HT-29 (cell line): ENCODE data around the gene ATP5MC3. TPM values are rescaled to one million over a fixed set of nuclear protein-coding genes. Genes with fewer than 3 reads are reported as not detected.
"Not testable (repeated sequence)": the region's sequence is repeated elsewhere in the genome, so short reads cannot be mapped to it uniquely, and the experiment has no call there.

Experiments used
- DNase-seq: peaks from one replicate; pipeline ENCODE4 v3.0.0-alpha.2; 2015; ENCODE audit warnings: low spot score
- total RNA-seq: library from RNA; depleted of rRNA; stranded (reverse); fragments of >200 nt; shearing (Covaris generic); gene quantifications from 2 replicates; pipeline ENCODE4 v1.2.3, GENCODE V29; 2014; rRNA removed

The ATP5MC3 gene
- total RNA-seq: 108 and 131 TPM in 2 replicates

GRCh38 chr2:175181104-175181876 is at the start of gene ATP5MC3:
ATP5MC3 (minus strand) TSS chr2:175181710; CDS start chr2:175181393, 317 bp downstream.
- DNase-seq: peak; percentile 96

GRCh38 chr2:175228601-175229000 is 47.1 kb upstream of the ATP5MC3 start:
- DNase-seq: not testable (repeated sequence)

- DNase-seq: no peak
Measured at GRCh38 chr2:175228179-175228578, 46.7 kb upstream of the ATP5MC3 start.

DNA sequence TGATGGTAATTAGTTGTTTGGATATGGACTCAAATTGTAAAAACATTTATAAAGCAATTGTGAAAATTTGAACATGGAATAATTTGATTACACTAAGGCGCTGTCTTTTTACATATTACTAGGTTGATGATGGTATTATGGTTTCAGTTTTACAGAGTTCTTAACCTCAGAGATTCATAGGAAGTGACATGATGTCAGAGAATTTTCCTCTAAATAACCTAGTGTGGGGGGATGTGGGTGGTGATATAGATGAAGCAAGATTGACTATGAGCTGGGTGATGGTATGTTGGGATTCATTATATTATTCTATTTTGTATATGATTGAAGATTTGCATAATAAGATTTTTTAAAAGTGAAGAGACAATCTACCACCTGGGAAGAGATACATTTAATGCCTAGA is 45.9 kb upstream of the ATP5MC3 start:
- DNase-seq: no peak

DNA sequence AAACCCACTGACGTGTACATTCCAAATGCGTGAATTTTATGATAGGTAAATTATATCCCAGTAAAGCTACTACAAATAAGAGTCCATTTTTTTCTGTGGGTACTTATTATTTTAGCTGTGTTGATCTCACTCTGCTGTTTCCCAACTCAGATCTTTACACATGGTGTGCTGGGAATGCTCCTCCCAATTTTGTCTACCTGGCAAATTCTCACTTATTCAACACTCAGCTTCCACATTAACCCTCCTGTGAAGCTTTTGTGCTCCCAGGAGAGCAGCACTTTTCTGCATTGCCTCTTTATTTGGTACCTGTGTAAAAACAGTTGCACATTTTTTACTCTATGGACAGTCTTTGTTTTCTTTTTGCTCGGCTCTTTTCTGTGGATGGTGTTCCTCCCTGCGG is 38.6 kb upstream of the ATP5MC3 start:
- DNase-seq: no peak

DNA sequence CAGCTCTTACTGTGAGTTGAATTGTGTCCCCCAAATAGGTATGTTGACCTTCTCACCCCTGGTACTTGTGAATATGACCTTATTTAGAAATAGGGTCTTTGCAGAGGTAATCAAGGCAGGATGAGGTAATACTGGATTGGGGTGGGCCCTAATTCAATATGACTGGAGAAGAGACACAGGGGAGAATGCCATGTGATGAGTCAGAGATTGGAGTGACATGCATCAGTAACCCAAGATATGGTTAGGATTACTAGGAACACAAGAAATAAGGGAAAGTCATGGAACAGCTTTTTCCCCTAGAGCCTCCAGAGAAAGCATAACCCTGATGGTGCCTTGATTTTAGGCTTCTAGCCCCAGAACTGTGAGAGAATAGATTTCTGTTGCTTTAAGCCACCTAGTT is 37.0 kb upstream of the ATP5MC3 start:
- no peak for DNase-seq

GRCh38 chr2:175207741-175208438 is 26.4 kb upstream of the ATP5MC3 start:
- no peak for DNase-seq

DNA sequence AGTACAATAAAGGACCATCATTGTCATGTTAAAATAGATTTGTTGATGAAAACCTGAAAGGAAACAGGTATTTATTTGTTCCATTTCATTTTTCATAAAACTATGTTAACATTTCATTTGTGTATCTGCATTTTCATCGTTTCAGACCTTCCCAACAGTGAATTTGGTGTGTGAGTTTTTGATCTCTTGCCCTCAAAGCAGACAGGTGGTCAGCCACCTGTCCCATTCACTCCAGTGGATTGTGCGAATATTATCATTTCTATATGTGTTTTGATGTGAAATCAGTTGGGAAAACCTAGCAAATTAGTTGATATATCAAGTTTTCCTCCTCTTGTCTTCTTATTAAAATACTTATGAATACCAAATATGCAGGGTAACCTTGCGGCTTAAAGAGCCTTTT is 25.4 kb upstream of the ATP5MC3 start:
- DNase-seq: no peak

DNA sequence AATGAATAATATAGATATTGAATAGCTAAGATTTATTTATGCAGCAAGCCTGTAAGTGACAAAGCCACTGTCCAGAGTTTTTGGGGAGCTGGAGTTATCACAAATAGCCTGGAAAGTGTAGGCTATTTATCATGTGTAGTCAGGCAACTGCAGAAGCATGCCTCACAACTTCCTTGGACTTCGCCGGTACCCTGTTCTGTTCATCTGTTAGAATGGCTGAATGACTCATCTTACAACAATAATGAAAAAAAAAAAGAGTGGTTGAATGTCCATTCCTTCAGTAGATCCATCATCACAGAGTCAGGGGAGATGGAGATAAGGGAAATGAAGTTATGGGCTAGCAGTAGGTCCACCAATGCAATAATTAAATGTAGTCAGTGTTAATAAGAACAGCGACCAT is 24.0 kb upstream of the ATP5MC3 start:
- DNase-seq: no peak

GRCh38 chr2:175203621-175204496 is 22.3 kb upstream of the ATP5MC3 start:
- DNase-seq: peak; percentile 82

DNA sequence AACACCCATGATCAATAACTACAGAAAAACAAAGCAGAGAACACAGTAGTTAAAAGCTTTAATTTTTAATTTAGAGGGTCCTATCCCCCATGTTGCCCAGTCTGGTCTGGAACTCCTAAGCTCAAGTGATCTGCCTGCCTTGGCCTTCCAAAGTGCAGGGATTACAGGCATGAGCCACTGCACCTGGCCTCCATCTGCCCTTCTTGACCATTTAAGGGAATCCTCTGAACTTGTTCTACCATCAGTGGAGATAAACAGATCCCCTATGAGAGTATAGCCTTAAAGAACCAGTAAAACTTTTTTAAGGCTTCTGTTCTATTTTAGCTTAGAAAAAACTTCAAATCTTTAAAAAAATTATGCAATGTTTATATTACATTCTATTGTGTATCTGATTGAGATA is 13.5 kb upstream of the ATP5MC3 start:
- no peak for DNase-seq

GRCh38 chr2:175188761-175189160 is 7.3 kb upstream of the ATP5MC3 start:
- DNase-seq: no peak

DNA sequence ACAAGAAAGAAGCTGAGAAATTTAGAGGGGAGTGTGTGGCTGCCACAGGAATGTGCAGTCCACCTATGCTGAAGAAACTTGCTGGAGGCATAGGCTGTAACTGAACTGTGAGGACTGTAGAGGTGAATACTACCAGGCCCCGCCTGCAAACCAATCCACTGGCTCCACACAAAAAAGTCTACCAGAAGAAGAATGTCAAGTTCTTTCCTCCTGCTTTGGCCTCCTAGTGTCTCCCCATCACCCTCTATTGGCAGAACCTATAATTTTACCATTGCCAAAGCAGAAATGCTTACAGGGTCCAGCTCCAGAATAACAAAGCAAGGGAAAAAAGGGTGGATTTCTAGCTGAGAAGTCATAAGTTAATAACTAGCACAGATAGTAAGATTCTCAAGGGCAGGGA is 5.9 kb upstream of the ATP5MC3 start:
- DNase-seq: peak; percentile 49

GRCh38 chr2:175183674-175184073 is 2.2 kb upstream of the ATP5MC3 start:
- DNase-seq: no peak

GRCh38 chr2:175181877-175182308 is 383 bp upstream of the ATP5MC3 start:
- DNase-seq: no peak

DNA sequence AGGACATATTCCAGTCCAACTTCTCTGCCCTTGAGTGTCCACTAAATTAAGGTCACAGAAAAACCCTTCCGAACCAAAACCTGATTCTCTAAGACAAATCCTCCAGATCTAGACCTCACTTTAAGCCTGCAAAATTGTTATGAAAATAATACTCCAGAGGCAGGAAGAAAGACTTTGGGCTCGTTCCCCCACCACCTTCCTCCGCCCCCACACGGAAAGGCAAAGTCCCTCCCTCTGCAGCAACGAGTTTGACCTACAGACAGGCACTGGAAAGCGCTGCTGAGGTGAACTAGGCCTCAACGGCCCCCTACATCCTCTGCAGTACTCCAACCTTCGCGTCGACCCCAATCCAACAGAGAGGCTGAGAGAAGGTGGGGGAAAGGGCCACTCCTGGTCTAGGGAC is 808 bp downstream of the ATP5MC3 start:
- no peak for DNase-seq

- DNase-seq: no peak
Measured at GRCh38 chr2:175176624-175177023, 4.9 kb downstream of the ATP5MC3 start.

- DNase-seq: no peak
Measured at GRCh38 chr2:175175896-175176295, 5.6 kb downstream of the ATP5MC3 start.

- DNase-seq: no peak
Measured at GRCh38 chr2:175175320-175175719, 6.2 kb downstream of the ATP5MC3 start.

DNA sequence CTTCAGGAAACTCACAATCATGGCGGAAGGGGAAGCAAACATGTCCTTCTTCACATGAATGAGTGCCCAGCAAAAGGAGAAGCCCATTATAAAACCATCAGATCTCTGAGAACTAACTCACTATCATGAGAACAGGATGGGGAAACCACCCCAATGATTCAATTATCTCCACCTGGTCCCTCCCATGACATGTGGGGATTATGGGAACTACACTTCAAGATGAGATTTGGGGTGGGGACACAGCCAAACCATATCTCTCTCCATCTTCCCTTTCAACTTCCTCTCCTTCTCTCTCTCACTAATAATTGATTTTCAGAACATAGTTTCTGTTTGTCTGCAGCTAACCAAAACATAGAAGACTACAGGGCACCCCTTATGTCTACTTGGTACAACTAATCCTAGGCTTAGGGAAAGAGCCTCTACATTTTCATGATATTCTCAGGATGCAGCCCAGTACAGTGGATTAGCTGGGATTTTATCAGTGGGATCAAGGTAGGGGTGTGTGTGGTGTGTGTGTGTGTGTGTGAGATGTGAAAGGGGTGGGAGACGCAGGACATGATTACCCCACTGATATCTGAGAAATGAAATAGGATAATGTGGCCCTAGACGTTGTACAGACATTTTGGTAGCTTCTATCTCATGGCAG is 10.7 kb downstream of the ATP5MC3 start:
- no peak for DNase-seq

GRCh38 chr2:175169191-175169590 is 12.3 kb downstream of the ATP5MC3 start:
- DNase-seq: no peak

DNA sequence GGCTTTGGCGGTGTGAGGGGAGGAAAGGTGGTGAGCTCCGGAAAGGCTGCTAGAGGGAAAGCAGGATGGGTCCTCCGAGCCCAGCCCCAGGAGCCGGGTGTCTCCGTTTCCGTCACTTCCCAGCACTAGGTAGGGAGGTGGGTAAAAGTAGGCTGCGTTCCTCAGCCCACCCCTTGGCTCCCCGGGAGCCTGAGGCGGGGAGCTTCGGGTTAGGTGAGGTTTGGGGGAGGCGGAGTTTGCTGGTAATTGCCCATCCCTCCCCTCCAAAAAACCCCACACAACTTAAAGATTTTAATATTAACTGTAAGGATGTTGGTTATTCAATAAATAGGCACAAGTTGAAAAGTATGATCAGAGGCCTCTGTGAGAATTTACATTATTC is 13.0 kb downstream of the ATP5MC3 start:
- no peak for DNase-seq
